Mammary epithelial cell (primary cell): ENCODE results near the gene SATB1.

Experiments
- EZH2 ChIP-seq: IDR thresholded peaks from 2 replicates; pipeline ENCODE4 v1.6.1; 2012; ENCODE audit warnings: low read length, inconsistent platforms, borderline replicate concordance
- TF ChIP-seq, protein P1 (sequence below), 2 donors: IDR thresholded peaks in 1 of 2; conservative IDR thresholded peaks in 1 of 2; 2 replicates each; pipeline ENCODE4 v1.5.1; 2011 to 2012; ENCODE audit warnings: inconsistent platforms in 2 of 2, low read length in 2 of 2, mild to moderate bottlenecking in 2 of 2, control low read depth in 1 of 2, low read depth in 1 of 2; ENCODE audit not compliant: insufficient read depth in 1 of 2; ENCODE audit errors: extremely low read depth in 1 of 2

DNA sequence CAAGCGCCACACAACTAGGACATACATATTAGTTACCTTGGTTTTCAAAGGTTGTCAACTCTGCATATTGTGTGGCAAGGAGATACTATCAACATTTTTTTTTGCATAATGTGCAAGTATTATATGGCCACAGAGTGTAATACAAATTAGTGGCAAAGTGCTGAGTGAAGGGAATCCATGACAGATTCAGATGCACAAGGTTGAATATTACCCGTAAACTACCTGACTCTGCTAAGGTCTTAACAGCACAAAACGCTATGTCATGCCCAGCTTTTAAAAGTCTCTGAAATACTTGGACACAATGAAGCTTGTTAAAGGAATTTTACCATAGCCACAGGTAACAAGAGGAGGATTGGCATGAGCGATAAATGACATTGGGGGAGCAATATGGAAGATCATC lies 79.0 kb downstream of the SATB1 start:
- no peak for TF ChIP-seq EZH2
- TF ChIP-seq, protein P1, sequence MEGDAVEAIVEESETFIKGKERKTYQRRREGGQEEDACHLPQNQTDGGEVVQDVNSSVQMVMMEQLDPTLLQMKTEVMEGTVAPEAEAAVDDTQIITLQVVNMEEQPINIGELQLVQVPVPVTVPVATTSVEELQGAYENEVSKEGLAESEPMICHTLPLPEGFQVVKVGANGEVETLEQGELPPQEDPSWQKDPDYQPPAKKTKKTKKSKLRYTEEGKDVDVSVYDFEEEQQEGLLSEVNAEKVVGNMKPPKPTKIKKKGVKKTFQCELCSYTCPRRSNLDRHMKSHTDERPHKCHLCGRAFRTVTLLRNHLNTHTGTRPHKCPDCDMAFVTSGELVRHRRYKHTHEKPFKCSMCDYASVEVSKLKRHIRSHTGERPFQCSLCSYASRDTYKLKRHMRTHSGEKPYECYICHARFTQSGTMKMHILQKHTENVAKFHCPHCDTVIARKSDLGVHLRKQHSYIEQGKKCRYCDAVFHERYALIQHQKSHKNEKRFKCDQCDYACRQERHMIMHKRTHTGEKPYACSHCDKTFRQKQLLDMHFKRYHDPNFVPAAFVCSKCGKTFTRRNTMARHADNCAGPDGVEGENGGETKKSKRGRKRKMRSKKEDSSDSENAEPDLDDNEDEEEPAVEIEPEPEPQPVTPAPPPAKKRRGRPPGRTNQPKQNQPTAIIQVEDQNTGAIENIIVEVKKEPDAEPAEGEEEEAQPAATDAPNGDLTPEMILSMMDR (conservative IDR thresholded peaks at IDR 0.05 in 1 of 2, IDR thresholded peaks at IDR 0.05 in 1 of 2; ENCODE audit: extremely low read depth in 1 of 2, insufficient read depth in 1 of 2, low read depth in 1 of 2, low read length in 2 of 2), result no peak
